HepG2 (cell line): ENCODE data around the gene CAVIN1. TPM values are rescaled to one million over a fixed set of nuclear protein-coding genes. Genes with fewer than 3 reads are reported as not detected.

ENCODE experiments used
- BORCS8-MEF2B ChIP-seq: sonication (generic); formaldehyde crosslinking; IDR thresholded peaks from 2 replicates; pipeline ENCODE4 v1.8.0; 2022; ENCODE audit warnings: mild to moderate bottlenecking, missing genetic modification reagents
- CREM ChIP-seq, 2 experiments: sonication (generic) in 1 of 2; formaldehyde crosslinking in 1 of 2; IDR thresholded peaks; 2 replicates each; pipeline versions ENCODE4 v1.4.0 to v1.6.1; 2016 to 2020; ENCODE audit warnings: antibody characterized with exemption in 1 of 2, mild to moderate bottlenecking in 1 of 2, missing genetic modification reagents in 1 of 2
- DNMT1 ChIP-seq: sonication (generic); formaldehyde crosslinking; IDR thresholded peaks from 2 replicates; pipeline ENCODE4 v1.5.1; 2020; ENCODE audit warnings: mild to moderate bottlenecking, missing genetic modification reagents
- HES4 ChIP-seq: sonication (generic); formaldehyde crosslinking; IDR thresholded peaks from 2 replicates; pipeline ENCODE4 v1.9.0; 2021; ENCODE audit warnings: mild to moderate bottlenecking, missing genetic modification reagents, borderline replicate concordance
- KDM5B ChIP-seq: sonication (generic); formaldehyde crosslinking; IDR thresholded peaks from 2 replicates; pipeline ENCODE4 v1.4.0; 2020; ENCODE audit warnings: missing genetic modification reagents, mild to moderate bottlenecking, borderline replicate concordance
- LCORL ChIP-seq, 2 experiments: fragments of 450-650 bp in 1 of 2; sonication (generic) in 1 of 2; formaldehyde crosslinking in 1 of 2; IDR thresholded peaks; 2 replicates each; pipeline versions ENCODE4 v1.5.0 to v1.6.1; 2017 to 2020; ENCODE audit warnings: antibody characterized with exemption in 1 of 2, missing genetic modification reagents in 1 of 2
- NPAS2 ChIP-seq: sonication (generic); formaldehyde crosslinking; IDR thresholded peaks from 2 replicates; pipeline ENCODE4 v1.8.0; 2022; ENCODE audit warnings: mild to moderate bottlenecking, missing genetic modification reagents, borderline replicate concordance
- RAD21 ChIP-seq: fragments of 450-650 bp; formaldehyde crosslinking; IDR thresholded peaks from 2 replicates; pipeline ENCODE4 v1.5.0; 2020; ENCODE audit warnings: mild to moderate bottlenecking
- RBM39 ChIP-seq: fragments of 200-400 bp; formaldehyde crosslinking; IDR thresholded peaks from one replicate; pipeline ENCODE4 v1.6.1; 2018; ENCODE audit warnings: antibody characterized with exemption, mild to moderate bottlenecking, low read depth, low read length; ENCODE audit not compliant: poor library complexity, severe bottlenecking
- REPIN1 ChIP-seq: sonication (generic); formaldehyde crosslinking; IDR thresholded peaks from 2 replicates; pipeline ENCODE4 v1.8.0; 2022; ENCODE audit warnings: missing genetic modification reagents, low read depth, mild to moderate bottlenecking, borderline replicate concordance
- TARDBP ChIP-seq: sonication (generic); formaldehyde crosslinking; IDR thresholded peaks from 2 replicates; pipeline ENCODE4 v1.8.0; 2022; ENCODE audit warnings: mild to moderate bottlenecking, missing genetic modification reagents
- TRIM24 ChIP-seq: sonication (generic); formaldehyde crosslinking; IDR thresholded peaks from 2 replicates; pipeline ENCODE4 v1.8.0; 2022; ENCODE audit warnings: mild to moderate bottlenecking, missing genetic modification reagents
- ZNF33A ChIP-seq: sonication (generic); formaldehyde crosslinking; IDR thresholded peaks from 2 replicates; pipeline ENCODE4 v1.5.1; 2020; ENCODE audit warnings: missing genetic modification reagents, mild to moderate bottlenecking, moderate library complexity, borderline replicate concordance
- ZNF572 ChIP-seq: sonication (generic); formaldehyde crosslinking; IDR thresholded peaks from 2 replicates; pipeline ENCODE4 v1.5.1; 2020; ENCODE audit warnings: mild to moderate bottlenecking, missing genetic modification reagents
- ZNF619 ChIP-seq: sonication (generic); formaldehyde crosslinking; IDR thresholded peaks from 2 replicates; pipeline ENCODE4 v1.4.0; 2020; ENCODE audit warnings: mild to moderate bottlenecking, missing genetic modification reagents
- polyA plus RNA-seq, 8 experiments: library from polyadenylated mRNA; depleted of rRNA in 3 of 8; stranded (reverse) in 7 of 8; unstranded in 1 of 8; fragments of >200 nt; fragmentation: Illumina TruSeq in 4 of 8; extraction: Trizol in 4 of 8; gene quantifications; 2 replicates each; pipeline versions ENCODE4 v1.2.1 to v1.2.3, GENCODE V29; 2011 to 2016; ENCODE audit warnings: low read depth in 4 of 8, missing spikeins in 1 of 8, mixed read lengths in 1 of 8; ENCODE audit not compliant: insufficient read depth in 1 of 8
- total RNA-seq, 5 experiments: library from RNA; depleted of rRNA; stranded (reverse); fragments of >200 nt; fragmentation: Illumina TruSeq; extraction: Trizol; gene quantifications; 2 replicates each; pipeline ENCODE4 v1.2.3, GENCODE V29; 2016; ENCODE audit warnings: low read depth in 1 of 5
- TF ChIP-seq, protein P1 (sequence below): sonication (generic); formaldehyde crosslinking; IDR thresholded peaks from 2 replicates; pipeline ENCODE4 v1.5.0; 2020; ENCODE audit warnings: missing genetic modification reagents, mild to moderate bottlenecking, borderline replicate concordance
- TF ChIP-seq, protein P2 (sequence below): sonication (generic); formaldehyde crosslinking; IDR thresholded peaks from 2 replicates; pipeline ENCODE4 v1.4.0; 2020; ENCODE audit warnings: missing genetic modification reagents
- TF ChIP-seq, protein P3 (sequence below): IDR thresholded peaks from 2 replicates; pipeline ENCODE4 v1.6.1; 2016; ENCODE audit warnings: missing compliant biosample characterization, missing genetic modification reagents, borderline replicate concordance
- TF ChIP-seq, protein P4 (sequence below): sonication (generic); formaldehyde crosslinking; IDR thresholded peaks from 2 replicates; pipeline ENCODE4 v1.8.0; 2022; ENCODE audit warnings: missing genetic modification reagents, low read depth, mild to moderate bottlenecking, borderline replicate concordance
- TF ChIP-seq, protein P5 (sequence below): sonication (generic); formaldehyde crosslinking; IDR thresholded peaks from 2 replicates; pipeline ENCODE4 v1.5.1; 2020; ENCODE audit warnings: mild to moderate bottlenecking, missing genetic modification reagents, moderate library complexity

The CAVIN1 gene
- total and polyA plus RNA-seq, 2 of the 13 experiments (the other 11 are each of a cell fraction or from before 2014, with no cell fraction given): 15.9 to 25.5 TPM

DNA sequence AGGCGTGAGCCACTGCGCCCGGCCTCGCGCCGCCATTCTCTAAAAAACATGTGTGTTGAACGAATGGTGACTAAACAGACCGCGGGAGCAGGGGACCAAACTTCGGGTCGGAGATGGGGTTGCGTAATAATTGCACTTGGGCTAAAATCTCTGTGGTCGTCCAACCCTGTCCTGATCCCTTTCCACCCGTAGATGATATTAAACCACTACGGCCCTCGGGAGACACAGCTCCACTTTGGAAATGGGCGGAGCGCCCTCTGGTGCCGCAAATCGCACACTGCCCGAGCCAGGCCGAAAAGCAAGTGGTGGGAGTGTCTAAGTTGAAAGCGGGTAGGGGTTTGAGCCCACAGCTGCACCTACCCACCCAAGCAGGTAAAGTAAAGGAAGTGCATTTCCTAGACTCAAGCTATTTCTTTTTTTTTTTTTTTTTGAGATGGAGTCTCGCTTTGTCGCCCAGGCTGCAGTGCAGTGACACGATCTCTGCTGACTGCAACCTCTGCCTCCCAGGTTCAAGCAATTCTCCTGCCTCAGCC is 17.0 kb downstream of the CAVIN1 start (continued):
- TF ChIP-seq, protein P1, sequence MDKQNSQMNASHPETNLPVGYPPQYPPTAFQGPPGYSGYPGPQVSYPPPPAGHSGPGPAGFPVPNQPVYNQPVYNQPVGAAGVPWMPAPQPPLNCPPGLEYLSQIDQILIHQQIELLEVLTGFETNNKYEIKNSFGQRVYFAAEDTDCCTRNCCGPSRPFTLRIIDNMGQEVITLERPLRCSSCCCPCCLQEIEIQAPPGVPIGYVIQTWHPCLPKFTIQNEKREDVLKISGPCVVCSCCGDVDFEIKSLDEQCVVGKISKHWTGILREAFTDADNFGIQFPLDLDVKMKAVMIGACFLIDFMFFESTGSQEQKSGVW: no peak
- TF ChIP-seq ZNF33A (CRISPR knock-in tag): no peak
- peak; percentile 73; the same call in 1 of the 2 replicates for TF ChIP-seq ZNF619 (CRISPR knock-in tag)
- peak; percentile 49; the same call in 1 of the 2 replicates for TF ChIP-seq REPIN1 (CRISPR knock-in tag)
- TF ChIP-seq, protein P2, sequence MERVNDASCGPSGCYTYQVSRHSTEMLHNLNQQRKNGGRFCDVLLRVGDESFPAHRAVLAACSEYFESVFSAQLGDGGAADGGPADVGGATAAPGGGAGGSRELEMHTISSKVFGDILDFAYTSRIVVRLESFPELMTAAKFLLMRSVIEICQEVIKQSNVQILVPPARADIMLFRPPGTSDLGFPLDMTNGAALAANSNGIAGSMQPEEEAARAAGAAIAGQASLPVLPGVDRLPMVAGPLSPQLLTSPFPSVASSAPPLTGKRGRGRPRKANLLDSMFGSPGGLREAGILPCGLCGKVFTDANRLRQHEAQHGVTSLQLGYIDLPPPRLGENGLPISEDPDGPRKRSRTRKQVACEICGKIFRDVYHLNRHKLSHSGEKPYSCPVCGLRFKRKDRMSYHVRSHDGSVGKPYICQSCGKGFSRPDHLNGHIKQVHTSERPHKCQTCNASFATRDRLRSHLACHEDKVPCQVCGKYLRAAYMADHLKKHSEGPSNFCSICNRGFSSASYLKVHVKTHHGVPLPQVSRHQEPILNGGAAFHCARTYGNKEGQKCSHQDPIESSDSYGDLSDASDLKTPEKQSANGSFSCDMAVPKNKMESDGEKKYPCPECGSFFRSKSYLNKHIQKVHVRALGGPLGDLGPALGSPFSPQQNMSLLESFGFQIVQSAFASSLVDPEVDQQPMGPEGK (CRISPR knock-in tag): 0 out of 2 replicates have a peak, but pooled peaks have one; percentile 15
- TF ChIP-seq KDM5B (CRISPR knock-in tag): peak; percentile 34; the same call in 1 of the 2 replicates
- no peak for TF ChIP-seq DNMT1 (CRISPR knock-in tag)
- peak; percentile 98 for TF ChIP-seq RAD21 (CRISPR knock-in tag)
- peak; percentile 36 for TF ChIP-seq RBM39
- TF ChIP-seq CREM (IDR thresholded peaks at IDR 0.05): no peak
- no peak for TF ChIP-seq CREM (CRISPR knock-in tag; IDR thresholded peaks at IDR 0.05)
- peak; percentile 45; the same call in 1 of the 2 replicates for TF ChIP-seq TARDBP (CRISPR knock-in tag)
- TF ChIP-seq, protein P3, sequence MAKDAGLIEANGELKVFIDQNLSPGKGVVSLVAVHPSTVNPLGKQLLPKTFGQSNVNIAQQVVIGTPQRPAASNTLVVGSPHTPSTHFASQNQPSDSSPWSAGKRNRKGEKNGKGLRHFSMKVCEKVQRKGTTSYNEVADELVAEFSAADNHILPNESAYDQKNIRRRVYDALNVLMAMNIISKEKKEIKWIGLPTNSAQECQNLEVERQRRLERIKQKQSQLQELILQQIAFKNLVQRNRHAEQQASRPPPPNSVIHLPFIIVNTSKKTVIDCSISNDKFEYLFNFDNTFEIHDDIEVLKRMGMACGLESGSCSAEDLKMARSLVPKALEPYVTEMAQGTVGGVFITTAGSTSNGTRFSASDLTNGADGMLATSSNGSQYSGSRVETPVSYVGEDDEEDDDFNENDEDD (CRISPR knock-in tag): no peak
- TF ChIP-seq BORCS8-MEF2B (CRISPR knock-in tag): peak; percentile 44; the same call in 1 of the 2 replicates
- TF ChIP-seq HES4 (CRISPR knock-in tag): no peak
- TF ChIP-seq, protein P4, sequence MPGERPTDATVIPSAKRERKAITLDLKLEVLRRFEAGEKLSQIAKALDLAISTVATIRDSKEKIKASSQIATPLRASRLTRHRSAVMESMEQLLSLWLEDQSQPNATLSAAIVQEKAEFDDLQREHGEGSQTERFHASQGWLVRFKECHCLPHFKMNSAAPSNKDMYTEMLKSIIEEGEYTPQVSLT (CRISPR knock-in tag): no peak
- TF ChIP-seq, protein P5, sequence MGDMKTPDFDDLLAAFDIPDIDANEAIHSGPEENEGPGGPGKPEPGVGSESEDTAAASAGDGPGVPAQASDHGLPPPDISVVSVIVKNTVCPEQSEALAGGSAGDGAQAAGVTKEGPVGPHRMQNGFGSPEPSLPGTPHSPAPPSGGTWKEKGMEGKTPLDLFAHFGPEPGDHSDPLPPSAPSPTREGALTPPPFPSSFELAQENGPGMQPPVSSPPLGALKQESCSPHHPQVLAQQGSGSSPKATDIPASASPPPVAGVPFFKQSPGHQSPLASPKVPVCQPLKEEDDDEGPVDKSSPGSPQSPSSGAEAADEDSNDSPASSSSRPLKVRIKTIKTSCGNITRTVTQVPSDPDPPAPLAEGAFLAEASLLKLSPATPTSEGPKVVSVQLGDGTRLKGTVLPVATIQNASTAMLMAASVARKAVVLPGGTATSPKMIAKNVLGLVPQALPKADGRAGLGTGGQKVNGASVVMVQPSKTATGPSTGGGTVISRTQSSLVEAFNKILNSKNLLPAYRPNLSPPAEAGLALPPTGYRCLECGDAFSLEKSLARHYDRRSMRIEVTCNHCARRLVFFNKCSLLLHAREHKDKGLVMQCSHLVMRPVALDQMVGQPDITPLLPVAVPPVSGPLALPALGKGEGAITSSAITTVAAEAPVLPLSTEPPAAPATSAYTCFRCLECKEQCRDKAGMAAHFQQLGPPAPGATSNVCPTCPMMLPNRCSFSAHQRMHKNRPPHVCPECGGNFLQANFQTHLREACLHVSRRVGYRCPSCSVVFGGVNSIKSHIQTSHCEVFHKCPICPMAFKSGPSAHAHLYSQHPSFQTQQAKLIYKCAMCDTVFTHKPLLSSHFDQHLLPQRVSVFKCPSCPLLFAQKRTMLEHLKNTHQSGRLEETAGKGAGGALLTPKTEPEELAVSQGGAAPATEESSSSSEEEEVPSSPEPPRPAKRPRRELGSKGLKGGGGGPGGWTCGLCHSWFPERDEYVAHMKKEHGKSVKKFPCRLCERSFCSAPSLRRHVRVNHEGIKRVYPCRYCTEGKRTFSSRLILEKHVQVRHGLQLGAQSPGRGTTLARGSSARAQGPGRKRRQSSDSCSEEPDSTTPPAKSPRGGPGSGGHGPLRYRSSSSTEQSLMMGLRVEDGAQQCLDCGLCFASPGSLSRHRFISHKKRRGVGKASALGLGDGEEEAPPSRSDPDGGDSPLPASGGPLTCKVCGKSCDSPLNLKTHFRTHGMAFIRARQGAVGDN: peak; percentile 58
- TF ChIP-seq ZNF572: 0 out of 2 replicates have a peak, but pooled peaks have one; percentile 21
- no peak for TF ChIP-seq LCORL (IDR thresholded peaks at IDR 0.05)
- TF ChIP-seq LCORL (CRISPR knock-in tag; IDR thresholded peaks at IDR 0.05): peak; percentile 69; the same call in 1 of the 2 replicates
- no peak for TF ChIP-seq TRIM24 (CRISPR knock-in tag)
- no peak for TF ChIP-seq NPAS2 (CRISPR knock-in tag)
